Measurements from ENCODE around the gene MARCHF4. TPM values are rescaled to one million over a fixed set of nuclear protein-coding genes. Genes with fewer than 3 reads are reported as not detected.

The MARCHF4 gene
- total and polyA plus RNA-seq, 7 donors, result under 0.01 to 0.20 (median 0.14) TPM; not detected in 4

- intact Hi-C loops (cut with DNase I), result no loop called here
- Histone ChIP-seq H3K9me3 (no peaks in the 10 kb centered on the region), H3K4me1 (no peaks in the 10 kb centered on the region), H3K4me3 (no peak overlapping the region), H3K36me3 (no peaks in the 10 kb centered on the region), H3K27me3 (no peaks in the 10 kb centered on the region), H3K27ac (no peak overlapping the region)
- DNase-seq, result no peak
- WGBS, 2 donors, result 43 to 48% methylated on average over 3 of the region's 3 CpGs
- TF ChIP-seq POLR2AphosphoS5 (IDR thresholded peaks at IDR 0.05), result no peak
Measured at GRCh38 chr2:216349366-216349765, 22.9 kb downstream of the MARCHF4 start.

- 56 to 58% methylated on average over 3 of the region's 3 CpGs for WGBS, 2 donors
- Histone ChIP-seq H3K4me3 (no peak overlapping the region), H3K4me1 (no peaks in the 10 kb centered on the region), H3K9me3 (no peaks in the 10 kb centered on the region), H3K27me3 (no peaks in the 10 kb centered on the region), H3K36me3 (no peaks in the 10 kb centered on the region), H3K27ac (no peak overlapping the region)
- TF ChIP-seq CTCF (IDR thresholded peaks at IDR 0.05) (no peak), POLR2A (IDR thresholded peaks at IDR 0.05) (no peak), POLR2AphosphoS5 (IDR thresholded peaks at IDR 0.05) (no peak), EP300 (IDR thresholded peaks at IDR 0.05) (no peak)
- intact Hi-C loops (cut with DNase I), result no loop called here
- DNase-seq, result no peak
Measured at GRCh38 chr2:216348756-216349308, 23.5 kb downstream of the MARCHF4 start.

- Histone ChIP-seq H3K27ac (no peak overlapping the region), H3K36me3 (no peaks in the 10 kb centered on the region), H3K4me1 (no peaks in the 10 kb centered on the region), H3K9me3 (no peaks in the 10 kb centered on the region), H3K27me3 (no peaks in the 10 kb centered on the region), H3K4me3 (no peak overlapping the region)
- no peak for DNase-seq
- TF ChIP-seq POLR2A (IDR thresholded peaks at IDR 0.05) (no peak), EP300 (IDR thresholded peaks at IDR 0.05) (no peak), POLR2AphosphoS5 (IDR thresholded peaks at IDR 0.05) (no peak), CTCF (IDR thresholded peaks at IDR 0.05) (no peak)
- intact Hi-C loops (cut with DNase I), result no loop called here
- 34 to 49% methylated on average over 3 of the region's 3 CpGs for WGBS, 2 donors
Measured at GRCh38 chr2:216346781-216347180, 25.5 kb downstream of the MARCHF4 start.

GRCh38 chr2:216345846-216346245 is 26.4 kb downstream of the MARCHF4 start:
- H3K27ac ChIP-seq, result no peak overlapping the region
- no peak for DNase-seq
- no peaks in the 10 kb centered on the region for H3K36me3 ChIP-seq
- no peak overlapping the region for H3K4me3 ChIP-seq
- no peaks in the 10 kb centered on the region for H3K9me3 ChIP-seq
- TF ChIP-seq EP300 (IDR thresholded peaks at IDR 0.05) (no peak), CTCF (IDR thresholded peaks at IDR 0.05) (no peak), POLR2A (IDR thresholded peaks at IDR 0.05) (no peak), POLR2AphosphoS5 (IDR thresholded peaks at IDR 0.05) (no peak)
- H3K4me1 ChIP-seq, result peaks cover 0 to under 1% (median 0%) of the 10 kb centered on the region in 4 donors
- intact Hi-C loops (cut with DNase I), result no loop called here
- no peaks in the 10 kb centered on the region for H3K27me3 ChIP-seq
- 58 to 66% methylated on average over 3 of the region's 3 CpGs for WGBS, 2 donors

GRCh38 chr2:216344950-216345300 is 27.4 kb downstream of the MARCHF4 start:
- H3K27ac ChIP-seq, result no peak overlapping the region
- no peaks in the 10 kb centered on the region for H3K9me3 ChIP-seq
- no peaks in the 10 kb centered on the region for H3K36me3 ChIP-seq
- peaks cover 0 to 10% (median 8%) of the 10 kb centered on the region in 4 donors for H3K4me1 ChIP-seq
- no peak for DNase-seq
- H3K27me3 ChIP-seq, result no peaks in the 10 kb centered on the region
- WGBS, 2 donors, result 74% methylated on average over 4 of the region's 4 CpGs
- TF ChIP-seq EP300 (IDR thresholded peaks at IDR 0.05) (no peak), POLR2AphosphoS5 (IDR thresholded peaks at IDR 0.05) (no peak), POLR2A (IDR thresholded peaks at IDR 0.05) (no peak), CTCF (IDR thresholded peaks at IDR 0.05) (no peak)
- intact Hi-C loops (cut with DNase I), result no loop called here
- no peak overlapping the region for H3K4me3 ChIP-seq
